Activated CD4-positive, alpha-beta T cell treated with anti-CD3 and anti-CD28 coated beads for 36 hours (primary cell): ENCODE data around the gene WBP1L. TPM values are rescaled to one million over a fixed set of nuclear protein-coding genes. Genes with fewer than 3 reads are reported as not detected.

Experiments used
- ATAC-seq: fragments of 200-7000 bp; cut with Tn5 transposase; one replicate; pipeline ENCODE4 v1.10.0; 2021; ENCODE audit warnings: mild to moderate bottlenecking, moderate library complexity
- CTCF ChIA-PET: fragments of 350-600 bp; sonication (Branson Sonifier 250); formaldehyde crosslinking; loops from one replicate; lab custom pipeline; 2021; ENCODE audit warnings: antibody characterized with exemption; lab: Charles Lee
- POLR2A ChIA-PET: fragments of 350-600 bp; sonication (Branson Sonifier 250); formaldehyde crosslinking; loops from one replicate; lab custom pipeline; 2021; ENCODE audit warnings: antibody characterized with exemption, inconsistent platforms; lab: Charles Lee
- DNase-seq: peaks from one replicate; pipeline ENCODE4 v3.0.0-alpha.2; 2020
- H3K27ac Mint-ChIP-seq: one replicate; pipeline ENCODE4 v1.8.0; 2021; ENCODE audit warnings: mixed read lengths
- H3K27me3 Mint-ChIP-seq: one replicate; pipeline ENCODE4 v1.8.0; 2021; ENCODE audit warnings: mixed read lengths
- H3K36me3 Mint-ChIP-seq: one replicate; pipeline ENCODE4 v1.8.0; 2021; ENCODE audit warnings: low read depth, mixed read lengths
- H3K4me1 Mint-ChIP-seq: one replicate; pipeline ENCODE4 v1.8.0; 2021; ENCODE audit warnings: mixed read lengths
- H3K4me3 Mint-ChIP-seq: one replicate; pipeline ENCODE4 v1.8.0; 2021; ENCODE audit warnings: mild to moderate bottlenecking, moderate library complexity, mixed read lengths
- H3K9me3 Mint-ChIP-seq: one replicate; pipeline ENCODE4 v1.8.0; 2021; ENCODE audit warnings: low read depth, mixed read lengths
- intact Hi-C, 2 experiments: fragments of 100-400 bp; cut with DNase I in 1 of 2; cut with micrococcal nuclease in 1 of 2; formaldehyde crosslinking; loops; one replicate each; pipeline versions ENCODE4 v1.14.2 to v1.15.1; 2022 to 2024; cut with DNase I, micrococcal nuclease
- total RNA-seq, 2 experiments: library from RNA; stranded (reverse); gene quantifications; one replicate each; pipeline ENCODE4 v1.2.3, GENCODE V29; 2021

Gene WBP1L
- total RNA-seq, 2 experiments from 2014 or later: 14.9 to 16.4 TPM

- Mint-ChIP-seq H3K9me3 (no peaks in the 10 kb centered on the region), H3K27ac (no peak overlapping the region), H3K27me3 (no peaks in the 10 kb centered on the region), H3K4me3 (no peak overlapping the region), H3K4me1 (peaks cover 43% of the 10 kb centered on the region), H3K36me3 (peaks cover 6% of the 10 kb centered on the region)
- ChIA-PET POLR2A (no interaction called here), CTCF (interaction anchor here (0.6 to 1.3 kb wide), 2 partner anchors 9 to 16 kb away, joined by 3 read pairs; no protein-coding TSS in a partner anchor)
- DNase-seq (no peak), ATAC-seq (no peak)
- intact Hi-C loops: no loop called here
Measured at GRCh38 chr10:102779680-102780526, 36.2 kb downstream of the WBP1L start.

GRCh38 chr10:102780527-102780808 is 36.7 kb downstream of the WBP1L start:
- CTCF ChIA-PET: interaction anchor here (0.6 to 1.3 kb wide), 2 partner anchors 10 to 17 kb away, joined by 3 read pairs; no protein-coding TSS in a partner anchor
- Mint-ChIP-seq H3K4me3 (no peak overlapping the region), H3K27me3 (no peaks in the 10 kb centered on the region), H3K4me1 (peaks cover 38% of the 10 kb centered on the region), H3K27ac (no peak overlapping the region), H3K36me3 (peaks cover 4% of the 10 kb centered on the region), H3K9me3 (no peaks in the 10 kb centered on the region)
- DNase-seq: no peak
- intact Hi-C loops: no loop called here
- ATAC-seq: no peak
- POLR2A ChIA-PET: no interaction called here

GRCh38 chr10:102781090-102781920 is 37.6 kb downstream of the WBP1L start:
- CTCF ChIA-PET: no interaction called here
- DNase-seq: no peak
- no peaks in the 10 kb centered on the region for H3K27me3 Mint-ChIP-seq

GRCh38 chr10:102781921-102782557 is 38.3 kb downstream of the WBP1L start:
- Mint-ChIP-seq H3K27ac (no peak overlapping the region), H3K4me3 (no peak overlapping the region), H3K27me3 (no peaks in the 10 kb centered on the region), H3K4me1 (peaks cover 27% of the 10 kb centered on the region), H3K36me3 (peaks cover 4% of the 10 kb centered on the region), H3K9me3 (no peaks in the 10 kb centered on the region)
- intact Hi-C loops: no loop called here
- DNase-seq (no peak), ATAC-seq (no peak)
- ChIA-PET CTCF (no interaction called here), POLR2A (interaction anchor here (0.6 kb wide), 1 partner anchor 11 kb away, joined by 6 read pairs; no protein-coding TSS in a partner anchor)

More at GRCh38 chr10:102781090-102781920, 37.6 kb downstream of the WBP1L start:
- peaks cover 4% of the 10 kb centered on the region for H3K36me3 Mint-ChIP-seq
- no peak overlapping the region for H3K4me3 Mint-ChIP-seq
- H3K27ac Mint-ChIP-seq: no peak overlapping the region
- POLR2A ChIA-PET: interaction anchor here (0.6 kb wide), 1 partner anchor 10 kb away, joined by 6 read pairs; no protein-coding TSS in a partner anchor
- H3K9me3 Mint-ChIP-seq: no peaks in the 10 kb centered on the region
- ATAC-seq: no peak
- peaks cover 35% of the 10 kb centered on the region for H3K4me1 Mint-ChIP-seq
- intact Hi-C loops: no loop called here

GRCh38 chr10:102782673-102783551 is 39.2 kb downstream of the WBP1L start:
- ATAC-seq (no peak), DNase-seq (no peak)
- ChIA-PET CTCF (no interaction called here), POLR2A (no interaction called here)
- no peak overlapping the region for H3K27ac Mint-ChIP-seq
- H3K36me3 Mint-ChIP-seq: peaks cover 4% of the 10 kb centered on the region
- no peaks in the 10 kb centered on the region for H3K9me3 Mint-ChIP-seq
- H3K4me3 Mint-ChIP-seq: no peak overlapping the region
- H3K27me3 Mint-ChIP-seq: no peaks in the 10 kb centered on the region
- peaks cover 26% of the 10 kb centered on the region for H3K4me1 Mint-ChIP-seq
- intact Hi-C loops: no loop called here

- POLR2A ChIA-PET: no interaction called here
- CTCF ChIA-PET: no interaction called here
- H3K4me1 Mint-ChIP-seq: peaks cover 21% of the 10 kb centered on the region
- H3K9me3 Mint-ChIP-seq: no peaks in the 10 kb centered on the region
- ATAC-seq (no peak), DNase-seq (no peak)
- no peak overlapping the region for H3K4me3 Mint-ChIP-seq
- H3K27ac Mint-ChIP-seq: no peak overlapping the region
- peaks cover 6% of the 10 kb centered on the region for H3K36me3 Mint-ChIP-seq
- intact Hi-C loops: no loop called here
- H3K27me3 Mint-ChIP-seq: no peaks in the 10 kb centered on the region
Measured at GRCh38 chr10:102783568-102783967, 39.8 kb downstream of the WBP1L start.

GRCh38 chr10:102785818-102786217 is 42.1 kb downstream of the WBP1L start:
- intact Hi-C loops: no loop called here
- DNase-seq (no peak), ATAC-seq (no peak)
- peaks cover 3% of the 10 kb centered on the region for H3K9me3 Mint-ChIP-seq
- H3K27me3 Mint-ChIP-seq: no peaks in the 10 kb centered on the region
- peaks cover 21% of the 10 kb centered on the region for H3K4me1 Mint-ChIP-seq
- H3K36me3 Mint-ChIP-seq: peaks cover 11% of the 10 kb centered on the region
- POLR2A ChIA-PET: interaction anchor here (0.6 to 1.2 kb wide), 2 partner anchors 13 to 295 kb away, joined by 3 to 10 read pairs; no protein-coding TSS in a partner anchor
- CTCF ChIA-PET: interaction anchor here (0.8 to 1.4 kb wide), 2 partner anchors 19 to 42 kb away, joined by 3 read pairs; partner anchors contain the start of gene WBP1L
- no peak overlapping the region for H3K4me3 Mint-ChIP-seq
- no peak overlapping the region for H3K27ac Mint-ChIP-seq

GRCh38 chr10:102791754-102792395 is 48.1 kb downstream of the WBP1L start:
- Mint-ChIP-seq H3K4me1 (peaks cover 34% of the 10 kb centered on the region), H3K27ac (no peak overlapping the region), H3K9me3 (peaks cover 3% of the 10 kb centered on the region), H3K36me3 (peaks cover 13% of the 10 kb centered on the region), H3K27me3 (no peaks in the 10 kb centered on the region), H3K4me3 (no peak overlapping the region)
- ChIA-PET CTCF (interaction anchor here (0.6 to 0.7 kb wide), 2 partner anchors 37 to 39 kb away, joined by 3 to 4 read pairs; no protein-coding TSS in a partner anchor), POLR2A (no interaction called here)
- intact Hi-C loops: no loop called here
- no peak for DNase-seq
- ATAC-seq: no peak

GRCh38 chr10:102795453-102796406 is 52.0 kb downstream of the WBP1L start:
- no peaks in the 10 kb centered on the region for H3K9me3 Mint-ChIP-seq
- POLR2A ChIA-PET: no interaction called here
- CTCF ChIA-PET: interaction anchor here (0.5 to 1.3 kb wide), 4 partner anchors 19 to 75 kb away, joined by 3 read pairs; no protein-coding TSS in a partner anchor

More at GRCh38 chr10:102795453-102796406, 52.0 kb downstream of the WBP1L start:
- Mint-ChIP-seq H3K4me3 (no peak overlapping the region), H3K4me1 (peaks cover 32% of the 10 kb centered on the region), H3K36me3 (peaks cover 17% of the 10 kb centered on the region), H3K27ac (peak overlapping the region; percentile 82), H3K27me3 (no peaks in the 10 kb centered on the region)
- DNase-seq (no peak), ATAC-seq (no peak)
- intact Hi-C loops: no loop called here
